ENCODE measurements around the gene SORCS1. TPM values are rescaled to one million over a fixed set of nuclear protein-coding genes. Genes with fewer than 3 reads are reported as not detected.

SORCS1 gene
- total RNA-seq, 2 experiments from 2014 or later = not detected

GRCh38 chr10:106565546-106565945 lies 599.0 kb downstream of the SORCS1 start:
- intact Hi-C loops (cut with micrococcal nuclease) = no loop called here
- Mint-ChIP-seq H3K4me1 (ENCODE audit: low read depth) (no peaks in the 10 kb centered on the region), H3K27ac (no peak overlapping the region), H3K36me3 (ENCODE audit: low read depth) (no peaks in the 10 kb centered on the region), H3K27me3 (no peaks in the 10 kb centered on the region), H3K9me3 (no peaks in the 10 kb centered on the region), H3K4me3 (no peak overlapping the region)
- ChIA-PET POLR2A (no interaction called here), CTCF (no interaction called here)
- TF ChIP-seq CTCF (IDR thresholded peaks at IDR 0.05) = no peak
- no peak for DNase-seq
- no peak for ATAC-seq

- H3K27me3 Mint-ChIP-seq = no peaks in the 10 kb centered on the region
- no peak for ATAC-seq
- intact Hi-C loops (cut with micrococcal nuclease) = no loop called here
- H3K36me3 Mint-ChIP-seq (ENCODE audit: low read depth) = no peaks in the 10 kb centered on the region
- H3K9me3 Mint-ChIP-seq = no peaks in the 10 kb centered on the region
- no peaks in the 10 kb centered on the region for H3K4me1 Mint-ChIP-seq (ENCODE audit: low read depth)
- CTCF ChIA-PET = no interaction called here
- no peak for TF ChIP-seq CTCF (IDR thresholded peaks at IDR 0.05)
- no peak for DNase-seq
- POLR2A ChIA-PET = no interaction called here
- no peak overlapping the region for H3K4me3 Mint-ChIP-seq
- H3K27ac Mint-ChIP-seq = no peak overlapping the region
Observed at GRCh38 chr10:106563384-106563783, 601.1 kb downstream of the SORCS1 start.

GRCh38 chr10:106560925-106561640 lies 603.4 kb downstream of the SORCS1 start:
- ATAC-seq (no peak), DNase-seq (no peak)
- Mint-ChIP-seq H3K27me3 (no peaks in the 10 kb centered on the region), H3K27ac (no peak overlapping the region), H3K4me1 (ENCODE audit: low read depth) (no peaks in the 10 kb centered on the region), H3K4me3 (no peak overlapping the region), H3K9me3 (no peaks in the 10 kb centered on the region), H3K36me3 (ENCODE audit: low read depth) (no peaks in the 10 kb centered on the region)
- intact Hi-C loops (cut with micrococcal nuclease) = no loop called here
- CTCF ChIA-PET = no interaction called here
- POLR2A ChIA-PET = no interaction called here
- TF ChIP-seq CTCF (IDR thresholded peaks at IDR 0.05) = no peak

GRCh38 chr10:106559442-106559841 lies 605.1 kb downstream of the SORCS1 start:
- H3K27me3 Mint-ChIP-seq = no peaks in the 10 kb centered on the region
- no peaks in the 10 kb centered on the region for H3K4me1 Mint-ChIP-seq (ENCODE audit: low read depth)
- ChIA-PET POLR2A (no interaction called here), CTCF (no interaction called here)
- H3K4me3 Mint-ChIP-seq = no peak overlapping the region
- no peak for ATAC-seq
- no peak for TF ChIP-seq CTCF (IDR thresholded peaks at IDR 0.05)
- no peak for DNase-seq
- no peak overlapping the region for H3K27ac Mint-ChIP-seq
- intact Hi-C loops (cut with micrococcal nuclease) = no loop called here
- no peaks in the 10 kb centered on the region for H3K9me3 Mint-ChIP-seq
- H3K36me3 Mint-ChIP-seq (ENCODE audit: low read depth) = no peaks in the 10 kb centered on the region

- Mint-ChIP-seq H3K36me3 (ENCODE audit: low read depth) (no peaks in the 10 kb centered on the region), H3K27ac (no peak overlapping the region), H3K27me3 (no peaks in the 10 kb centered on the region), H3K4me1 (ENCODE audit: low read depth) (no peaks in the 10 kb centered on the region), H3K9me3 (no peaks in the 10 kb centered on the region), H3K4me3 (no peak overlapping the region)
- intact Hi-C loops (cut with micrococcal nuclease) = no loop called here
- ChIA-PET POLR2A (no interaction called here), CTCF (no interaction called here)
- no peak for ATAC-seq
- DNase-seq = no peak
- no peak for TF ChIP-seq CTCF (IDR thresholded peaks at IDR 0.05)
Observed at GRCh38 chr10:106557951-106558733, 606.4 kb downstream of the SORCS1 start.

Measured in activated CD8-positive, alpha-beta T cell treated with anti-CD3 and anti-CD28 coated beads for 36 hours (primary cell).